GM21390 (cell line): ENCODE measurements around the gene SLC50A1.

Experiments
- ATAC-seq: cut with Tn5 transposase; IDR thresholded peaks from one replicate; pipeline ENCODE4 v1.9.1; 2021; ENCODE audit not compliant: unreplicated experiment

Gene SLC50A1

GRCh38 chr1:155182052-155182550, 46.4 kb downstream of the SLC50A1 start:
- no peak for ATAC-seq

- ATAC-seq, result no peak
Observed at GRCh38 chr1:155183775-155184221, 48.1 kb downstream of the SLC50A1 start.

GRCh38 chr1:155184351-155184811, 48.7 kb downstream of the SLC50A1 start:
- ATAC-seq, result no peak

- ATAC-seq, result no peak
Observed at GRCh38 chr1:155184835-155185782, 49.5 kb downstream of the SLC50A1 start.

- no peak for ATAC-seq
Observed at GRCh38 chr1:155185783-155186066, 50.1 kb downstream of the SLC50A1 start.

- no peak for ATAC-seq
Observed at GRCh38 chr1:155186067-155186793, 50.6 kb downstream of the SLC50A1 start.

- ATAC-seq, result no peak
Observed at GRCh38 chr1:155186794-155187455, 51.3 kb downstream of the SLC50A1 start.

- ATAC-seq, result no peak
Observed at GRCh38 chr1:155187456-155187891, 51.8 kb downstream of the SLC50A1 start.

GRCh38 chr1:155188268-155188667, 52.6 kb downstream of the SLC50A1 start:
- ATAC-seq, result no peak
